ENCODE results near the gene NRROS. TPM values are rescaled to one million over a fixed set of nuclear protein-coding genes. Genes with fewer than 3 reads are reported as not detected.
"Not testable (repeated sequence)": the region's sequence is repeated elsewhere in the genome, so short reads cannot be mapped to it uniquely, and the experiment has no call there.

NRROS gene
- total RNA-seq, 1 experiment from 2014 or later, result 1.5 TPM

- Mint-ChIP-seq H3K9me3 (ENCODE audit: unreplicated experiment) (no peaks in the 10 kb centered on the region), H3K4me3 (ENCODE audit: unreplicated experiment) (no peak overlapping the region), H3K27me3 (ENCODE audit: insufficient read depth, unreplicated experiment) (no peaks in the 10 kb centered on the region), H3K36me3 (ENCODE audit: insufficient read depth, unreplicated experiment) (no peaks in the 10 kb centered on the region), H3K27ac (ENCODE audit: unreplicated experiment) (no peak overlapping the region), H3K4me1 (ENCODE audit: low read depth, unreplicated experiment) (peaks cover 6% of the 10 kb centered on the region)
- Histone ChIP-seq H3K27me3 (replicated peaks; ENCODE audit: control insufficient read depth, insufficient read depth, low read length) (no peaks in the 10 kb centered on the region), H3K9me3 (no peaks in the 10 kb centered on the region), H3K36me3 (ENCODE audit: control insufficient read depth, insufficient read depth, low read length) (no peaks in the 10 kb centered on the region), H3K4me3 (ENCODE audit: low read depth, low read length) (no peak overlapping the region), H3K4me1 (peaks cover 17% of the 10 kb centered on the region)
- POLR2A ChIA-PET, result no interaction called here
- intact Hi-C loops (cut with micrococcal nuclease; ENCODE audit: unreplicated experiment), result loop anchor here (1.0 kb wide), 3 partner anchors 23 to 332 kb away; no protein-coding TSS in a partner anchor
- no TSS peak for BruUV-seq (replicated peaks)
- CTCF ChIA-PET, result interaction anchor here (0.6 to 1.5 kb wide), 12 partner anchors 11 to 420 kb away, joined by 3 to 18 read pairs (median 4); partner anchors contain the start of genes CEP19, NRROS and PIGX
- DNase-seq, result peak; percentile 89 to 91
- TF ChIP-seq, protein P1, sequence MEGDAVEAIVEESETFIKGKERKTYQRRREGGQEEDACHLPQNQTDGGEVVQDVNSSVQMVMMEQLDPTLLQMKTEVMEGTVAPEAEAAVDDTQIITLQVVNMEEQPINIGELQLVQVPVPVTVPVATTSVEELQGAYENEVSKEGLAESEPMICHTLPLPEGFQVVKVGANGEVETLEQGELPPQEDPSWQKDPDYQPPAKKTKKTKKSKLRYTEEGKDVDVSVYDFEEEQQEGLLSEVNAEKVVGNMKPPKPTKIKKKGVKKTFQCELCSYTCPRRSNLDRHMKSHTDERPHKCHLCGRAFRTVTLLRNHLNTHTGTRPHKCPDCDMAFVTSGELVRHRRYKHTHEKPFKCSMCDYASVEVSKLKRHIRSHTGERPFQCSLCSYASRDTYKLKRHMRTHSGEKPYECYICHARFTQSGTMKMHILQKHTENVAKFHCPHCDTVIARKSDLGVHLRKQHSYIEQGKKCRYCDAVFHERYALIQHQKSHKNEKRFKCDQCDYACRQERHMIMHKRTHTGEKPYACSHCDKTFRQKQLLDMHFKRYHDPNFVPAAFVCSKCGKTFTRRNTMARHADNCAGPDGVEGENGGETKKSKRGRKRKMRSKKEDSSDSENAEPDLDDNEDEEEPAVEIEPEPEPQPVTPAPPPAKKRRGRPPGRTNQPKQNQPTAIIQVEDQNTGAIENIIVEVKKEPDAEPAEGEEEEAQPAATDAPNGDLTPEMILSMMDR (IDR thresholded peaks at IDR 0.05; ENCODE audit: insufficient read depth in 1 of 2, low read depth in 1 of 2, low read length in 1 of 2, severe bottlenecking in 1 of 2, unreplicated experiment in 1 of 2), result peak; percentile 87 to 92
Observed at GRCh38 chr3:196609343-196609775, 30.1 kb upstream of the NRROS start.

DNA sequence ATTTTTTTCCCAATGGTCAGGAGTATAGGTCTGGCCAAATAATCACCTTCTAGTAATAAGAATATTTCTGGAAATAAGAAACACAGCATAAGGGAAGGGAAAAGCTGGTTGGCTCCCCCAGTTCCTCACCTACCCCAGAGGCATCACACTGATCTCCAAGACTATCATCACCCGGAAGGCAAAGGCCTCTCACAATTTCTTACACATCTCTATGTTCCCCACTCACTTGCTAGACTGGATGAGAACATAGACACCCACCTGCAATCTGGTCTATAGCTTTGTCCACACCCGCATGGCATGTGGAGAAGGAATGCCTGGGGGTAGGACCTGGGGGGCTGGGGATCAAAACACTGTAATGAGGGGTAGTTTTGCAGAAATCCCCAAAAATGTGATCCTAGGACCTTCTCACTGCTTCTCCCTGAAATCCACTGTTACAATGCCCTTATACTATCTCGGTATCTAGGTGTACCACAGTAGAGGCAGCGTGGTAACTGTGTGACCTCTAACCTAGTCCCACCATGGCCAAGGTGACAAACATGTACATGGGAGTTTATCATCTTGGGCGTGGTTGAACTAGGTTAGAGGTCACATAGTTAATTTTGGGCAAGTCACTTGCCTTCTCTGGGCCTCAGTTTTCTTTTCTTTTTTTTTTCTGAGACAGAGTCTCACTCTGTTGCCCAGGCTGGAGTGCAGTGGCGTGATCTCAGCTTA lies 29.5 kb upstream of the NRROS start:
- POLR2A ChIA-PET, result no interaction called here
- H3K36me3 ChIP-seq (ENCODE audit: control insufficient read depth, insufficient read depth, low read length), result no peaks in the 10 kb centered on the region
- Mint-ChIP-seq H3K36me3 (ENCODE audit: insufficient read depth, unreplicated experiment) (no peaks in the 10 kb centered on the region), H3K27ac (ENCODE audit: unreplicated experiment) (no peak overlapping the region), H3K9me3 (ENCODE audit: unreplicated experiment) (no peaks in the 10 kb centered on the region), H3K4me1 (ENCODE audit: low read depth, unreplicated experiment) (peaks cover 6% of the 10 kb centered on the region), H3K27me3 (ENCODE audit: insufficient read depth, unreplicated experiment) (no peaks in the 10 kb centered on the region), H3K4me3 (ENCODE audit: unreplicated experiment) (no peak overlapping the region)
- DNase-seq, result no peak
- TF ChIP-seq, protein P1 (IDR thresholded peaks at IDR 0.05; ENCODE audit: insufficient read depth in 1 of 2, low read depth in 1 of 2, low read length in 1 of 2, severe bottlenecking in 1 of 2, unreplicated experiment in 1 of 2), result no peak
- no TSS peak for BruUV-seq (replicated peaks)
- H3K27me3 ChIP-seq (replicated peaks; ENCODE audit: control insufficient read depth, insufficient read depth, low read length), result no peaks in the 10 kb centered on the region
- H3K4me3 ChIP-seq (ENCODE audit: low read depth, low read length), result no peak overlapping the region
- intact Hi-C loops (cut with micrococcal nuclease; ENCODE audit: unreplicated experiment), result loop anchor here (1.0 kb wide), 3 partner anchors 22 to 331 kb away; no protein-coding TSS in a partner anchor
- peaks cover 17% of the 10 kb centered on the region for H3K4me1 ChIP-seq
- CTCF ChIA-PET, result interaction anchor here (0.6 to 1.5 kb wide), 12 partner anchors 11 to 419 kb away, joined by 3 to 18 read pairs (median 4); partner anchors contain the start of genes CEP19, NRROS and PIGX
- H3K9me3 ChIP-seq, result no peaks in the 10 kb centered on the region

DNA sequence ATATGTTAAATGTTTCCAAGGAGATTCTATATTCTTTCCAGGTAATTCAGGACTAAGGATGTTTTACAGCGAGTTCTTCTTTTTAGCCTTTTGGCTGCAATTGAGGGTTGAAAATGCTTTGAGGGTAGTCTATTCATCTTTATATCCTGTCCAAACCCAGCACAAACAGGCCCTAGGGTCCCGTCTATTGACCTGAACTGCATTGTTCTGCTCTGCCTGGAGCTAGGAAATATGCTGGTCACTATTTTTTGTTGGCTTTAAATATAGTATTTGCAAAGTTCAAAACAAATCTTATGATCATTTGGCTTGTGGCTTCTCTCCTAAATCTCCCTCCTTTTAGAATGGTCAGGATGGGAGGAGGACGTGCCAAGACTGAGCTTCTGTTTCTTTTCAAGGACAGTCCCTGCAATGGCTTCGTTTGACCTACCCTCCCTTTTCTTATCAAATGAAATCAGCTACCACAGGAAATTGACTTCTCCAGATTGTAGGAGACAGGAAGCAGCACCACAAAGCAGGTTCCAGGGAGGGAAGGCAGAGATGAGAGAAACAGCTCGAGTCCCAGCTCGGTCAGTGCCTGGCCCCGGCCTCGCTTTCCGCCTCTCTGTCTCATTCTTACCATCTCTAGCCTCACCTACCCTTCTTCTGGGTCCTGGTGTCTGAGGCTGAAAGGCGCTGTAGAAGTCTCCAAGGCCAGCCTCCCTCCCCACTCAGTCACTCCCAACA lies 27.6 kb upstream of the NRROS start:
- no peaks in the 10 kb centered on the region for H3K9me3 Mint-ChIP-seq (ENCODE audit: unreplicated experiment)
- ChIA-PET CTCF (no interaction called here), POLR2A (interaction anchor here (0.6 kb wide), 1 partner anchor 356 kb away, joined by 3 read pairs; no protein-coding TSS in a partner anchor)
- Histone ChIP-seq H3K4me3 (ENCODE audit: low read depth, low read length) (no peak overlapping the region), H3K36me3 (ENCODE audit: control insufficient read depth, insufficient read depth, low read length) (no peaks in the 10 kb centered on the region), H3K4me1 (peaks cover 17% of the 10 kb centered on the region), H3K27me3 (replicated peaks; ENCODE audit: control insufficient read depth, insufficient read depth, low read length) (no peaks in the 10 kb centered on the region), H3K9me3 (no peaks in the 10 kb centered on the region)
- no peak overlapping the region for H3K27ac Mint-ChIP-seq (ENCODE audit: unreplicated experiment)
- no TSS peak for BruUV-seq (replicated peaks)
- no peak for DNase-seq
- peaks cover 6% of the 10 kb centered on the region for H3K4me1 Mint-ChIP-seq (ENCODE audit: low read depth, unreplicated experiment)
- no peak overlapping the region for H3K4me3 Mint-ChIP-seq (ENCODE audit: unreplicated experiment)
- H3K36me3 Mint-ChIP-seq (ENCODE audit: insufficient read depth, unreplicated experiment), result no peaks in the 10 kb centered on the region
- TF ChIP-seq, protein P1 (IDR thresholded peaks at IDR 0.05; ENCODE audit: insufficient read depth in 1 of 2, low read depth in 1 of 2, low read length in 1 of 2, severe bottlenecking in 1 of 2, unreplicated experiment in 1 of 2), result no peak
- H3K27me3 Mint-ChIP-seq (ENCODE audit: insufficient read depth, unreplicated experiment), result no peaks in the 10 kb centered on the region
- intact Hi-C loops (cut with micrococcal nuclease; ENCODE audit: unreplicated experiment), result no loop called here

DNA sequence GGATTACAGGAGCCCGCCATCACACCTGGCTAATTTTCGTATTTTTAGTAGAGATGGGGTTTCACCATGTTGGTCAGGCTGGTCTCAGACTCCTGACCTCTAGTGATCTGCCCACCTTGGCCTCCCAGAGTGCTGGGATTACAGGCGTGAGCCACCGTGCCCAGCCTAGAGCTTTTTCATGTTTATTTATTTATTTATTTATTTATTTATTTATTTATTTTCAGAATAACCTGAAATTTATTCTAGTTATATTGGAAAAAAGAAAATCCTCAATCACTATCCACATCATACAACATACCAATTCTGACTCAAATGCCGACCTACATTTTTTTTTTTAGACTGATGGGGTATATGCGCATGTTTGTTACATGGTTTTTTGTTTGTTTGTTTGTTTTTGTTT lies 24.3 kb upstream of the NRROS start:
- BruUV-seq (replicated peaks); H3K4me3 Mint-ChIP-seq (ENCODE audit: unreplicated experiment); H3K27me3 ChIP-seq (replicated peaks; ENCODE audit: control insufficient read depth, insufficient read depth, low read length); H3K4me3 ChIP-seq (ENCODE audit: low read depth, low read length); intact Hi-C loops (cut with micrococcal nuclease; ENCODE audit: unreplicated experiment); H3K36me3 ChIP-seq (ENCODE audit: control insufficient read depth, insufficient read depth, low read length); H3K36me3 Mint-ChIP-seq (ENCODE audit: insufficient read depth, unreplicated experiment); H3K27ac Mint-ChIP-seq (ENCODE audit: unreplicated experiment); DNase-seq; H3K9me3 ChIP-seq; CTCF ChIA-PET; H3K9me3 Mint-ChIP-seq (ENCODE audit: unreplicated experiment); H3K27me3 Mint-ChIP-seq (ENCODE audit: insufficient read depth, unreplicated experiment); POLR2A ChIA-PET: not testable (repeated sequence)
- H3K4me1 Mint-ChIP-seq (ENCODE audit: low read depth, unreplicated experiment), result peaks cover 12% of the 10 kb centered on the region
- peaks cover 30% of the 10 kb centered on the region for H3K4me1 ChIP-seq

Measured in Caco-2 (cell line).